ENCODE data around the gene IGHMBP2.
"Not testable (repeated sequence)": the region's sequence is repeated elsewhere in the genome, so short reads cannot be mapped to it uniquely, and the experiment has no call there.

IGHMBP2 gene

DNA sequence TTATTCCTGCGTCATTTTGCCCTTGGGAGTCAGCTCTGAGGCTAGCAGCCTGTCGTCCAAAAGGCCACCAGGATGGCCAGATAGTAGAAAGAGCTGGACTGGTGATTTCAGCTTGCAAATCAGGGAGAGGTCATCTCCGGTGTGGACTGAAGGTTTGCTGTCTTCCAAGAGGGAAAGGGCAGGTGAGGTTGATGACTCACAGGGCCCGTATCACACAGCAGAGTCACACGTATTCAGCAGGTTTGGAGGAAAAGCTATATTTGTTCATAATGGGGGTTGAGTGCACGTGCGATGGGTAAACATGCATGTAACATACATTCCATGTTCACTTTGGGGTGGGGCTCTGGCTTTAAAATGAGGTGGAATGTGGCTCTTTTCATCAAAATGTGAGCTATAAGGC lies 25.7 kb upstream of the IGHMBP2 start:
- Histone ChIP-seq H3K9me3 (ENCODE audit: control insufficient read depth, low read length) (no peaks in the 10 kb centered on the region), H2AFZ (no peak overlapping the region), H3K79me2 (no peaks in the 10 kb centered on the region), H3K36me3 (ENCODE audit: control insufficient read depth, insufficient read depth, low read length) (no peaks in the 10 kb centered on the region), H3K9ac (no peak overlapping the region), H3K4me2 (ENCODE audit: low read length) (no peak overlapping the region), H3K27ac (no peak overlapping the region), H3K27me3 (ENCODE audit: control insufficient read depth, insufficient read depth, low read length) (no peaks in the 10 kb centered on the region), H3K4me3 (ENCODE audit: low read depth, low read length) (no peak overlapping the region), H3K4me1 (no peaks in the 10 kb centered on the region)
- TF ChIP-seq, protein P1, sequence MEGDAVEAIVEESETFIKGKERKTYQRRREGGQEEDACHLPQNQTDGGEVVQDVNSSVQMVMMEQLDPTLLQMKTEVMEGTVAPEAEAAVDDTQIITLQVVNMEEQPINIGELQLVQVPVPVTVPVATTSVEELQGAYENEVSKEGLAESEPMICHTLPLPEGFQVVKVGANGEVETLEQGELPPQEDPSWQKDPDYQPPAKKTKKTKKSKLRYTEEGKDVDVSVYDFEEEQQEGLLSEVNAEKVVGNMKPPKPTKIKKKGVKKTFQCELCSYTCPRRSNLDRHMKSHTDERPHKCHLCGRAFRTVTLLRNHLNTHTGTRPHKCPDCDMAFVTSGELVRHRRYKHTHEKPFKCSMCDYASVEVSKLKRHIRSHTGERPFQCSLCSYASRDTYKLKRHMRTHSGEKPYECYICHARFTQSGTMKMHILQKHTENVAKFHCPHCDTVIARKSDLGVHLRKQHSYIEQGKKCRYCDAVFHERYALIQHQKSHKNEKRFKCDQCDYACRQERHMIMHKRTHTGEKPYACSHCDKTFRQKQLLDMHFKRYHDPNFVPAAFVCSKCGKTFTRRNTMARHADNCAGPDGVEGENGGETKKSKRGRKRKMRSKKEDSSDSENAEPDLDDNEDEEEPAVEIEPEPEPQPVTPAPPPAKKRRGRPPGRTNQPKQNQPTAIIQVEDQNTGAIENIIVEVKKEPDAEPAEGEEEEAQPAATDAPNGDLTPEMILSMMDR (IDR thresholded peaks at IDR 0.05): no peak

DNA sequence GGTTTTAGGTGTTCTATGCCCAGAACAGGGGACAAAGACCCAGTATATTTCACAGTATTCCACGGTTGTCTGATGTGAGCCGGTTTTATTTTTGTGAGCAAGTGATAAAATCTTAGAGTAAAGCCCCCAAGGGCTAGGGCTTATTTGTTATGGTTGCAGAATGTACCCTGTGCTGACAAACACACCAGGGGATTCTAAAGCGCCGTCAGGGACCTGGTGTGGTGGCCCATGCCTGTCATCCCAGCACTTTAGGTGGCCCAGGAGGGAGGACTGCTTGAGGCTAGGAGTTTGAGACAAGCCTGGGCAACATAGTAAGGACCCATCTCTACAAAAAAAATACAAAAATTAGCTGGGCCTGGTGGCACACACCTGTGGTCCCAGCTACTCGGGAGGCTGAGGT lies 22.8 kb upstream of the IGHMBP2 start:
- H3K9ac ChIP-seq: no peak overlapping the region

DNA sequence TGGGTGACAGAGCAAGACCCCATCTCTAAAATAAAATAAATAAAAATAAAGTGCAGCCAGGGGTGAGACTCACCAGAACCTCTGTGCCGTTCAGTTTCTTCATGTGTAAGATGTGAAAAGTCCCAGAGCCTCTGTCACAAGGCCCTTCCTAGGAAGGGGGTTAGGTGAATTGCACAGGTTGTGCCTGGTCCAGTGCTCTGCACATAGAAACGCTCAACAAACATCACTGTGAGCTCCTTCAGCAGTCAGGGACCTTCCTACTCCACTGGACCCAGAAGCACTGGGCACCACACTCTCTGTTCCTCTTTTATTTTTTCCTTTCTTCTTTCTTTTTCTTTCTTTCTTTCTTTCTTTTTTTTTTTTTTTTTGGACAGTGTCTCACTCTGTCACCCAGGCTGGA lies 22.4 kb upstream of the IGHMBP2 start:
- Histone ChIP-seq H3K9ac (no peak overlapping the region), H3K9me3 (ENCODE audit: control insufficient read depth, low read length) (no peaks in the 10 kb centered on the region), H3K4me1 (no peaks in the 10 kb centered on the region), H3K27ac (no peak overlapping the region), H3K27me3 (ENCODE audit: control insufficient read depth, insufficient read depth, low read length) (no peaks in the 10 kb centered on the region), H3K4me2 (ENCODE audit: low read length) (no peak overlapping the region), H3K4me3 (ENCODE audit: low read depth, low read length) (no peak overlapping the region), H3K36me3 (ENCODE audit: control insufficient read depth, insufficient read depth, low read length) (no peaks in the 10 kb centered on the region), H2AFZ (no peak overlapping the region), H3K79me2 (no peaks in the 10 kb centered on the region)
- TF ChIP-seq, protein P1 (IDR thresholded peaks at IDR 0.05): no peak

More for the DNA sequence above, 22.8 kb upstream of the IGHMBP2 start:
- no peak overlapping the region for H3K27ac ChIP-seq
- H3K9me3 ChIP-seq (ENCODE audit: control insufficient read depth, low read length): no peaks in the 10 kb centered on the region
- H3K27me3 ChIP-seq (ENCODE audit: control insufficient read depth, insufficient read depth, low read length): no peaks in the 10 kb centered on the region
- H3K4me1 ChIP-seq: no peaks in the 10 kb centered on the region
- H3K4me2 ChIP-seq (ENCODE audit: low read length): no peak overlapping the region
- H2AFZ ChIP-seq: no peak overlapping the region
- H3K79me2 ChIP-seq: no peaks in the 10 kb centered on the region
- H3K36me3 ChIP-seq (ENCODE audit: control insufficient read depth, insufficient read depth, low read length): no peaks in the 10 kb centered on the region
- no peak overlapping the region for H3K4me3 ChIP-seq (ENCODE audit: low read depth, low read length)
- TF ChIP-seq, protein P1 (IDR thresholded peaks at IDR 0.05): no peak

DNA sequence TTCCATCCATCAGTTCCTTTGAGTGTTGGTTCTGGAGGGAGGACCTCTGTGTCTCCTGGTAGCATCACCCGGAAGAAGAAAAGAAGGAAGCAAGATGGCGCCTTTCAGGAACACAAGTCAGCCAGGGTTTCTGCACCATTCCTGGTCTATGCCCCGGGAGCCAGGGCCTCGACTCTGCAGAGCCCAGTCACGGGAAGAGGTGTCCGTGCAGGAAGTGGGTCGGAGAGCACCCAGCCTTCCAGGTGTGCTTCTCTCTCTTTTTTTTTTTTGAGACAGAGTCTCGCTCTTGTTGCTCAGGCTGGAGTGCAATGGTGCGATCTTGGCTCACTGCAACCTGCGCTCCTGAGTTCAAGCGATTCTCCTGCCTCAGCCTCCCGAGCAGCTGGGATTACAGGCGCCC lies 21.3 kb upstream of the IGHMBP2 start:
- H3K4me3 ChIP-seq (ENCODE audit: low read depth, low read length): no peak overlapping the region
- H3K9ac ChIP-seq: no peak overlapping the region
- H3K9me3 ChIP-seq (ENCODE audit: control insufficient read depth, low read length): no peaks in the 10 kb centered on the region
- no peaks in the 10 kb centered on the region for H3K4me1 ChIP-seq
- no peak overlapping the region for H2AFZ ChIP-seq
- no peak overlapping the region for H3K27ac ChIP-seq
- TF ChIP-seq, protein P1 (IDR thresholded peaks at IDR 0.05): no peak
- no peak overlapping the region for H3K4me2 ChIP-seq (ENCODE audit: low read length)
- no peaks in the 10 kb centered on the region for H3K27me3 ChIP-seq (ENCODE audit: control insufficient read depth, insufficient read depth, low read length)
- no peaks in the 10 kb centered on the region for H3K36me3 ChIP-seq (ENCODE audit: control insufficient read depth, insufficient read depth, low read length)
- H3K79me2 ChIP-seq: no peaks in the 10 kb centered on the region

DNA sequence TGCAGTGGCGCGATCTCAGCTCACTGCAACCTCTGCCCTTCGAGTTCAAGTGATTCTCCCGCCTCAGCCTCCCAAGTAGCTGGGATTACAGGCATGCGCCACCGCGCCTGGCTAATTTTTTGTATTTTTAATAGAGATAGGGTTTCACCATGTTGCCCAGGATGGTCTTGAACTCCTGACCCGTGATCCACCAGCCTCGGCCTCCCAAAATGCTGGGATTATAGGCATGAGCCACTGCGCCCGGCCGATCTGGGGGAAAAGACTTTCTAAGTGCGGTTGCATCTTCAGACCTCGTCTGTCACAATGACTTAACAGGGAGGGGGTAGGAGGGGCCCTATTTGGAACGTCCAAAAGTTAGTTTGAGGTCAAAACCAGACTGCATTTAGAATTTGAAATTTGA lies 18.9 kb upstream of the IGHMBP2 start:
- not testable (repeated sequence) for H3K79me2 ChIP-seq; H3K36me3 ChIP-seq (ENCODE audit: control insufficient read depth, insufficient read depth, low read length); H3K4me3 ChIP-seq (ENCODE audit: low read depth, low read length); H3K9me3 ChIP-seq (ENCODE audit: control insufficient read depth, low read length); H3K27me3 ChIP-seq (ENCODE audit: control insufficient read depth, insufficient read depth, low read length); H3K4me1 ChIP-seq; H2AFZ ChIP-seq; H3K4me2 ChIP-seq (ENCODE audit: low read length); H3K27ac ChIP-seq; H3K9ac ChIP-seq

Data from parathyroid adenoma (tissue), 2 donors.